Body of pancreas (tissue), 4 donors: Measurements from ENCODE around the gene P4HA1.

Experiments
- CTCF ChIP-seq, 7 experiments: fragments of 450-650 bp in 4 of 7; fragments of 200-600 bp in 3 of 7; sonication (generic) in 3 of 7; IDR thresholded peaks; one replicate each; pipeline ENCODE4 v1.5.1; 2016 to 2019; ENCODE audit warnings: antibody characterized with exemption in 7 of 7
- POLR2A ChIP-seq, 3 donors: fragments of 450-650 bp; IDR thresholded peaks; one replicate each; pipeline ENCODE4 v1.6.1; 2016; ENCODE audit warnings: antibody characterized with exemption in 3 of 3, mild to moderate bottlenecking in 2 of 3

GRCh38 chr10:73076360-73077183 lies 20.1 kb downstream of the P4HA1 start:
- TF ChIP-seq CTCF (IDR thresholded peaks at IDR 0.05): no peak
- no peak for TF ChIP-seq POLR2A (IDR thresholded peaks at IDR 0.05)
